Lower lobe of right lung (tissue), 2 donors: Measurements from ENCODE around the gene PTP4A2. TPM values are rescaled to one million over a fixed set of nuclear protein-coding genes. Genes with fewer than 3 reads are reported as not detected.

Experiments
- ATAC-seq, 2 donors: fragments of 200-7000 bp; cut with Tn5 transposase; one replicate each; pipeline ENCODE4 v1.9.1; 2020 to 2022; ENCODE audit warnings: mild to moderate bottlenecking in 2 of 2, moderate library complexity in 2 of 2
- DNase-seq: peaks from one replicate; pipeline ENCODE4 v3.0.0-alpha.2; 2020
- H3K27ac ChIP-seq: fragments of 200-600 bp; one replicate; pipeline ENCODE4 v1.8.0; 2022
- H3K27me3 ChIP-seq: fragments of 200-600 bp; one replicate; pipeline ENCODE4 v1.8.0; 2022; ENCODE audit warnings: low read depth
- H3K36me3 ChIP-seq: fragments of 200-600 bp; one replicate; pipeline ENCODE4 v1.8.0; 2022; ENCODE audit warnings: mild to moderate bottlenecking
- H3K4me1 ChIP-seq: fragments of 200-600 bp; one replicate; pipeline ENCODE4 v1.8.0; 2022
- H3K4me3 ChIP-seq: fragments of 200-600 bp; one replicate; pipeline ENCODE4 v1.8.0; 2022; ENCODE audit warnings: mild to moderate bottlenecking
- H3K9me3 ChIP-seq: fragments of 200-600 bp; one replicate; pipeline ENCODE4 v1.8.0; 2022
- CTCF ChIP-seq: fragments of 200-600 bp; IDR thresholded peaks from one replicate; pipeline ENCODE4 v1.8.0; 2022; ENCODE audit warnings: antibody characterized with exemption, mild to moderate bottlenecking
- intact Hi-C: fragments of 100-400 bp; cut with DNase I; formaldehyde crosslinking; loops from one replicate; pipeline ENCODE4 v1.11.0; 2022
- total RNA-seq: library from RNA; stranded (reverse); fragmentation: NEBNext Ultra II Directional; extraction: Animal tissue kit (Norgen Biotek cat#: 25700); gene quantifications from one replicate; pipeline ENCODE4 v1.2.1, GENCODE V29; 2021
- donor health status: DM: no; HTN: yes; CAD: no; lungs with severe emphysema.

PTP4A2 gene
- total RNA-seq, 1 donor from 2014 or later: 205 TPM

GRCh38 chr1:31923901-31924535 lies 14.2 kb downstream of the PTP4A2 start:
- no peaks in the 10 kb centered on the region for H3K9me3 ChIP-seq
- TF ChIP-seq CTCF: no peak
- DNase-seq: no peak
- no peaks in the 10 kb centered on the region for H3K27me3 ChIP-seq
- intact Hi-C loops: no loop called here
- H3K4me1 ChIP-seq: peaks cover 84% of the 10 kb centered on the region
- peaks cover 1% of the 10 kb centered on the region for H3K36me3 ChIP-seq
- H3K27ac ChIP-seq: no peak overlapping the region
- no peak overlapping the region for H3K4me3 ChIP-seq
- peak in 1 of 2 donors; percentile 7 for ATAC-seq

DNA sequence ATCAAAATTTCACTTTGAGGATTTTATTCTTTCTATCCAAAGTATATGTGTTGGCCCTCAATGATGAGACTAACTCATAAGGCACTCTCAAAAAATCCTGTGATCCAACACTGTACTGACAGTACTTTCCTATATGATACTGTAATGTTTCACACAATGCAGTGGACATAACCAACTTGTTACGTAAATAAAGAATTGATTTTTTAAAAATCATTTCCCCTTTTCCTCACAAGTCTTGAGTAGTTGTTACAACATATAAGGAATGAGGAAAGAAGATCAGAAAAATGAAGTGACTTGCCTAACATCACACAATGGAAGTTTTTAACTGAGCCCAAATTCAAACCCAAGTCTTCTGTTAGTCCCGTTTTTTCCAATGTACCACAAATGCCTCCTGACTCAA lies 17.2 kb downstream of the PTP4A2 start:
- peaks cover 53% of the 10 kb centered on the region for H3K4me1 ChIP-seq

DNA sequence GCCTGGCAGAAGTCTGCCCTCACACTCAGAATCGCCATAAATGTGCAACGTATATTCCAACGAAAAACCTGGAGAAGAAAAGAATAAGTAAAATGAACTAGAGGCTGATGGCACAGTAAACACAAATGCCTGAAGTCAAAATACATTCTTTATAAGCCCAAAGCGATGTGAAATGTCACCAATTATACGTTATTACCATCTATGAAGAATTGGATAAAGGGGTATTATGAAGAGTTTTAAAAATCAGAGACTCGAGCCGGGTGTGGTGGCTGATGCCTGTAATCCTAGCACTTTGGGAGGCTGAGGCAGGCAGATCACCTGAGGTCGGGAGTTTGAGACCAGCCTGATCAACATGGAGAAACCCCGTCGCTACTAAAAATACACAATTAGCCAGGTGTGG lies 18.6 kb downstream of the PTP4A2 start:
- no peak for ATAC-seq
- no peak overlapping the region for H3K27ac ChIP-seq
- intact Hi-C loops: no loop called here

More for the DNA sequence above, 17.2 kb downstream of the PTP4A2 start:
- peaks cover 30% of the 10 kb centered on the region for H3K36me3 ChIP-seq
- no peaks in the 10 kb centered on the region for H3K9me3 ChIP-seq
- no peak for TF ChIP-seq CTCF
- no peaks in the 10 kb centered on the region for H3K27me3 ChIP-seq
- H3K4me3 ChIP-seq: no peak overlapping the region
- ATAC-seq (peak; percentile 40 to 43), DNase-seq (no peak)
- intact Hi-C loops: no loop called here
- H3K27ac ChIP-seq: no peak overlapping the region

GRCh38 chr1:31915438-31915837 lies 22.7 kb downstream of the PTP4A2 start:
- no peak for ATAC-seq
- H3K36me3 ChIP-seq: peaks cover 72% of the 10 kb centered on the region
- TF ChIP-seq CTCF: no peak
- H3K27me3 ChIP-seq: no peaks in the 10 kb centered on the region
- H3K4me1 ChIP-seq: peaks cover 38% of the 10 kb centered on the region
- H3K4me3 ChIP-seq: no peak overlapping the region
- H3K27ac ChIP-seq: no peak overlapping the region
- intact Hi-C loops: no loop called here
- H3K9me3 ChIP-seq: no peaks in the 10 kb centered on the region
- DNase-seq: no peak

More for the DNA sequence above, 18.6 kb downstream of the PTP4A2 start:
- Histone ChIP-seq H3K36me3 (peaks cover 43% of the 10 kb centered on the region), H3K27me3 (no peaks in the 10 kb centered on the region), H3K4me3 (no peak overlapping the region), H3K4me1 (peaks cover 39% of the 10 kb centered on the region), H3K9me3 (no peaks in the 10 kb centered on the region)
- no peak for TF ChIP-seq CTCF
- DNase-seq: no peak

DNA sequence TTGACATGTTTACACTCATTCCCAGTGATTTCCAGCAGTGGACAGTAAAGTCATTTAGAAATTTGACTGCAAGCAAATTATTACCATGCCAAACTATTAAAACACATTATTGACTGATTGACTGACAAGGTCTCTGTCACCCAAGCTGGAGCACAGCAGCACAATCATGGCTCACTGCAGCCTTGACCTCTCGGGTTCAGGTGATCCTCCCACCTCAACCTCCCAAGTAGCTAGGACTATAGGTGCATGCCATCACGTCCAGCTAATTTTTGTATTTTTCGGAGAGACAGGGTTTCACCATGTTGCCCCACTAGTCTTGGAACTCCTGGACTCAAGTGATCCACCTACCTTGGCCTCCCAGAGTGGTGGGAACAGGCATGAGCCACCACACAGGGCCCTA lies 24.2 kb downstream of the PTP4A2 start:
- no peak for ATAC-seq
- intact Hi-C loops: no loop called here
- H3K4me1 ChIP-seq: peaks cover 38% of the 10 kb centered on the region

More for the DNA sequence above, 24.2 kb downstream of the PTP4A2 start:
- TF ChIP-seq CTCF: no peak
- H3K4me3 ChIP-seq: no peak overlapping the region
- H3K36me3 ChIP-seq: peaks cover 84% of the 10 kb centered on the region
- no peaks in the 10 kb centered on the region for H3K27me3 ChIP-seq
- H3K9me3 ChIP-seq: no peaks in the 10 kb centered on the region
- no peak for DNase-seq
- no peak overlapping the region for H3K27ac ChIP-seq
